GM19240 (cell line): Measurements from ENCODE around the gene ABCC3.

Experiments
- DNase-seq: peaks from one replicate; pipeline ENCODE4 v3.0.0; 2011; ENCODE audit warnings: low spot score; ENCODE audit not compliant: insufficient read length

The ABCC3 gene

GRCh38 chr17:50728881-50729765 is 94.4 kb downstream of the ABCC3 start:
- DNase-seq: no peak

GRCh38 chr17:50731575-50732460 is 97.1 kb downstream of the ABCC3 start:
- no peak for DNase-seq

GRCh38 chr17:50735287-50735686 is 100.6 kb downstream of the ABCC3 start:
- no peak for DNase-seq

- no peak for DNase-seq
Measured at GRCh38 chr17:50737118-50737698, 102.5 kb downstream of the ABCC3 start.

- no peak for DNase-seq
Measured at GRCh38 chr17:50739098-50739497, 104.4 kb downstream of the ABCC3 start.
